HEK293T (cell line): ENCODE data around the gene BTBD19.
"Not testable (repeated sequence)": the region's sequence is repeated elsewhere in the genome, so short reads cannot be mapped to it uniquely, and the experiment has no call there.

ENCODE experiments used
- ARNT ChIP-seq: fragments of 450-650 bp; IDR thresholded peaks from 2 replicates; pipeline ENCODE4 v1.6.1; 2017; ENCODE audit warnings: mild to moderate bottlenecking
- BHLHE40 ChIP-seq: fragments of 450-650 bp; IDR thresholded peaks from 2 replicates; pipeline ENCODE4 v1.6.1; 2016; ENCODE audit warnings: mild to moderate bottlenecking, moderate library complexity, borderline replicate concordance
- CTBP1 ChIP-seq: fragments of 450-650 bp; IDR thresholded peaks from 2 replicates; pipeline ENCODE4 v1.6.1; 2016; ENCODE audit warnings: borderline replicate concordance
- ELF4 ChIP-seq: fragments of 450-650 bp; IDR thresholded peaks from 2 replicates; pipeline ENCODE4 v1.6.1; 2017; ENCODE audit warnings: antibody characterized with exemption
- FOXA1 ChIP-seq: fragments of 450-650 bp; IDR thresholded peaks from 2 replicates; pipeline ENCODE4 v1.6.1; 2016; ENCODE audit warnings: mild to moderate bottlenecking
- FOXM1 ChIP-seq: fragments of 450-650 bp; IDR thresholded peaks from 2 replicates; pipeline ENCODE4 v1.6.1; 2017; ENCODE audit warnings: mild to moderate bottlenecking, borderline replicate concordance
- L3MBTL2 ChIP-seq: fragments of 450-650 bp; conservative IDR thresholded peaks from 2 replicates; pipeline ENCODE4 v1.6.1; 2016; ENCODE audit warnings: mild to moderate bottlenecking
- LEF1 ChIP-seq: fragments of 450-650 bp; IDR thresholded peaks from 2 replicates; pipeline ENCODE4 v1.6.1; 2017; ENCODE audit warnings: mild to moderate bottlenecking, borderline replicate concordance
- NFRKB ChIP-seq: fragments of 450-650 bp; IDR thresholded peaks from 2 replicates; pipeline ENCODE4 v1.6.1; 2016; ENCODE audit warnings: mild to moderate bottlenecking, moderate library complexity
- SP1 ChIP-seq: fragments of 450-650 bp; IDR thresholded peaks from 2 replicates; pipeline ENCODE4 v1.6.1; 2017
- SUZ12 ChIP-seq: fragments of 450-650 bp; IDR thresholded peaks from 2 replicates; pipeline ENCODE4 v1.6.1; 2016; ENCODE audit warnings: mild to moderate bottlenecking
- TARDBP ChIP-seq: fragments of 450-650 bp; IDR thresholded peaks from 2 replicates; pipeline ENCODE4 v1.6.1; 2016
- TF ChIP-seq, protein P1 (sequence below): fragments of 450-650 bp; IDR thresholded peaks from 2 replicates; pipeline ENCODE4 v1.6.1; 2016

DNA sequence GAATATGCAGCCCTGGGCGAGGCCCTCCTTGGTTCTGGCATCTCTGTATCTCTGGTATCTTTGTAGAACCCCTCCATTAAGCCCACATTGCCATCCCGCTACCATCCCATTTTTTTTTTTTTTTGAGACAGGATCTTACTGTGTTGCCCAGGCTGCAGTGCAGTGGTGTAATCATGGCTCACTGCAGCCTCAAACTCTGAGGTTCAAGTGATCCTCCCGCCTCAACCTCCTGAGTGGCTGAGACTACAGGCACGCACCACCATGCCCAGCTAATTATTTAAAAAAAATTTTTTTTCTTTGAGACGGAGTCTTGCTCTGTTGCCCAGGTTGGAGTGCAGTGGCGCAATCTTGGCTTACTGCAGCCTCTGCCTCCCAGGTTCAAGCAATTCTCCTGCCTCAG lies 16.1 kb downstream of the BTBD19 start:
- TF ChIP-seq SP1, SUZ12, ARNT, TARDBP, FOXM1, BHLHE40, ELF4, L3MBTL2, FOXA1, NFRKB, LEF1, CTBP1: not testable (repeated sequence)
- TF ChIP-seq, protein P1, sequence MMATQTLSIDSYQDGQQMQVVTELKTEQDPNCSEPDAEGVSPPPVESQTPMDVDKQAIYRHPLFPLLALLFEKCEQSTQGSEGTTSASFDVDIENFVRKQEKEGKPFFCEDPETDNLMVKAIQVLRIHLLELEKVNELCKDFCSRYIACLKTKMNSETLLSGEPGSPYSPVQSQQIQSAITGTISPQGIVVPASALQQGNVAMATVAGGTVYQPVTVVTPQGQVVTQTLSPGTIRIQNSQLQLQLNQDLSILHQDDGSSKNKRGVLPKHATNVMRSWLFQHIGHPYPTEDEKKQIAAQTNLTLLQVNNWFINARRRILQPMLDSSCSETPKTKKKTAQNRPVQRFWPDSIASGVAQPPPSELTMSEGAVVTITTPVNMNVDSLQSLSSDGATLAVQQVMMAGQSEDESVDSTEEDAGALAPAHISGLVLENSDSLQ: not testable (repeated sequence)
